GM18508 (cell line): ENCODE results near the gene IQCF6.
"Not testable (repeated sequence)": the region's sequence is repeated elsewhere in the genome, so short reads cannot be mapped to it uniquely, and the experiment has no call there.

Experiments
- ATAC-seq: cut with Tn5 transposase; IDR thresholded peaks from one replicate; pipeline ENCODE4 v1.9.1; 2021; ENCODE audit warnings: moderate number of reproducible peaks; ENCODE audit not compliant: insufficient read depth, unreplicated experiment

IQCF6 gene

DNA sequence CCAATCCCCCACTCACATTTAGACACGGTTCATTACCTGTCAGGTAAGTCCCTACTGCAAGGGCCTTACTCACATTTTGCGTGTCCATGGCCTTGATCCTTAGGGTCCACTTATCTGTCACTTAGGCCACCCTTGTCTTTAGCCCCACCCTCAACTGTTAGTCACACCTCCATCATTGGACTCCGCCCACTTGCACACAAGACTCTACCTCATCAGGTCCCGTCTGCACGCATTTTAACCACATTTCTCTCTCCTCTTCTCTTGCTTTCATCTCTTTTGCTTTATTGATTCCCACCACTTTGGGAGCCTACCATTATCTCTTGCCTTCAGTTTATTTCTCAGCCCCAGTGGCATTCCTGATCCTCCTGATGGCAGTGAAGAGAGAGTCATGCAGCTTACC, at the start of gene IQCF6:
Gene IQCF6 (minus strand): TSS at position 101 of the 400 bp plus-strand sequence. CDS start 13 bp downstream, at position 88.
- ATAC-seq: no peak

DNA sequence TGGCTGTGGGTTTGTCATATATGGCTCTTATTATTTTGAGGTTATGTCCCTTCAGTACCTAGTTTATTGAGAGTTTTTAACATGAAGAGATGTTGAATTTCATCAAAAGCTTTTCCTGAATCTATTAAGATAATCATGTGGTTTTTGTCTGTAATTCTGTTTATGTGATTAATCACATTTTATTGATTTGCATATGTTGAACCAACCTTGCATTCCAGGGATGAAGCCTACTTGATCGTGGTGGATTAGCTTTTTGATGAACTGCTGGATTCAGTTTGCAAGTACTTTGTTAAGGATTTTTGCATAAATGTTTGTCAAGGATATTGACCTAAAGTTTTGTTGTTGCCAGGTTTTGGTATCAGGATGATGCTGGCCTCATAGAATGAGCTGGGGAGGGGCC, 49.3 kb upstream of the IQCF6 start:
- no peak for ATAC-seq

DNA sequence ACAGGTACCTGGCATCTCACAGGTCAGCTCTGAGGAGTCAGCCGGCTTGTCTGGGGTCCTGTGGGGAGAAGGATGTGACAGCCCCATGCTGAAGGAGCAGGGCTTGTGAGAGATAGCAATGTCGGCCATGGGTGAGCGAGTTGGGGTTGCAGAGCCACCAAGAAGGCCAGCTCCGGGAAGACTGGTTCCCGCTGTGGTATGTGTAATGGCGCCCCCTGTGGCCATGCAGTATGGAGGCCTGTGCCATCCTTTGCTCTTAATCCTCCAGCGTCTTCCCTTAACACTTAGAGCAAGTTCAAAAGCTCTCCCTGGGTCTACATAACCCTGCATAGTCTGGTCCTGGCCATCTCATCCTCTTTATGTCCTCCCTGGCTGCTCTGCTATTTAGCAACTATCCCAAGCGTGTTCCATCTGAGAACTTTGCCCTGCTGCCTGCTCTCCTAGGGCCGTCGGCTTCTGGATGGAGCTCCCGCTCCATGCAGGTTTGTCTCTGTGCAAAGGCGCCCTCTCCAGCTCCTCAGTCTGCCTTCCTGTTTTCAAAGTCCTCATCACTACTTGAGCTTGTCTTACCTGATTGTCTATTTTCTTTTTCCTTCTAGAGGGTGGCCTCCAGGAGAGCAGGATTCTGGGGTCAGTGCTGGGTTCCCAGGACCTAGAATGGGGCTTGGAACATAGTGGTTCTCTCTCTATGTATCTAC, 40.8 kb upstream of the IQCF6 start:
- no peak for ATAC-seq

DNA sequence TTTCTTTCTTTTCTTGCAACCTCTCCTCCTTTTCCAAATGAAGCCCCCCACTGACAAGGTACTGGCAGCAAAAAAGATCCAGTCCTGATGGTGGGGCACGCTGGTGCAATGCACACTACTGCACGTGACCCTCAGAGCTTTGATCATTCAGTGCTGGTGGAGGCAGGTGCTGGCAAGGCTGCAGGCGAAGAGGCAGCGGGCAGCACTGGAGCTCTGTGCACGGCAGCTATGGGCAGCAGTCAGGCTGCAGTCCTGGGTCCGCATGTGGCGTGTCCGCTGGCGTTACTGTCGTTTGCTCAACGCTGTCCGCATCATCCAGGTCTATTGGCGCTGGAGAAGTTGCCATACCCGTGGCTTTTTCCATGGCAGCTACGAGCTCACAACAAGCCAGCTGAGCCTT, 40.1 kb upstream of the IQCF6 start:
- ATAC-seq: no peak

DNA sequence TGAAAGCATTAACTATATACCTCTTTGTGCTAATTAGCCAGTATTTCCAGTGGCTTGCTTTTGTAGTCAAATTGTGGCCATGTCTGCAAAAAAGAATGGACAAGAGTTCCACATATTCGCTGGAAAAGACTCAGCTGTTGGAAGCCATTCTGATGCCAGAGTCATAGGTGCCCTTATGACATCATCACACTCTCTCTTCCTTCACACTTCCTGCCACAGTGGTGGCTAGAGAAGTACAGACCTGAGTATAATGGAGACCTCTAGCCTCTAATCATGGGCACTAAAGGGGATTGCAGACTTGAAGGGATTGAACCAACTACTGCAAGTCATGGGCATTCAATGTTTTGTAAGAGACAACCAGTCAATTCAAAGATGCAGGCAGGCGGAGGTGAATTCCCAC, 38.3 kb upstream of the IQCF6 start:
- no peak for ATAC-seq

DNA sequence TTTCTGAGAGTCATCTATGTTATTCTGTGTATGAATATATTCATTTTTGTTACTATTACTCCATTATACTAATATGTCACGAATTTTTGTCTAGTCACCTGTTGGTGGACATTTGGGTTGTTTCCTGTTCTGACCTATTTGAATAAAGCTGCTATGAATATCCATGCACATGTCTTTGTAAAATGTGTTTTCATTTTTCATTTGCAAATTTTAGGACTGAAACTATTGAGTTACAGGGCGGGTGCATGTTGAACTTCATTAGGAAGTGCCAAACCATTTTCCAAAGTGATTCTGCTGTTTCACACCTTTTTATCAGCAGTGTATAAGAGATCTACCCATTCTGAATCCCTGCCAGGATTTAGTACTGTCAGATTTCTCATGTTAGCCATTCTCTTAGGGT, 37.7 kb upstream of the IQCF6 start:
- no peak for ATAC-seq

DNA sequence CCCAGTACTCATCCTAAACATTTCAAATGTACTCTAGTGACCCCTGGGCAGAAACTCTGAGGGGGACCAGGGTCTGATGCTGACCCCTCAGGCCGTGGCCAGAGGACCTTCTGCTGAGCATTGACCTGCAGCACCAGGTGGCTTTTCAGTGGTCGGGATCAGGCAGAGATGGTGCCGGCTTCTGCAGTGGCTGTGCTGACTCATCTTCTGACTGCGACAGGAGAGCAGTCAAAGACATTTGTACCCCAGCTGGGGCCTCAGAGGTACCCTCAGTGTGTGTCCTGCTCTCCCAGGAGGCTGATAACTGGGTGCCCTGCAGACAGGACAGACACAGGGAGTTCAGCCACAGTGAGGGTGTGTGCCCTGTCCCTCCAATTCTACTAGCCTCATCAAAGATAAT, 36.6 kb upstream of the IQCF6 start:
- no peak for ATAC-seq

DNA sequence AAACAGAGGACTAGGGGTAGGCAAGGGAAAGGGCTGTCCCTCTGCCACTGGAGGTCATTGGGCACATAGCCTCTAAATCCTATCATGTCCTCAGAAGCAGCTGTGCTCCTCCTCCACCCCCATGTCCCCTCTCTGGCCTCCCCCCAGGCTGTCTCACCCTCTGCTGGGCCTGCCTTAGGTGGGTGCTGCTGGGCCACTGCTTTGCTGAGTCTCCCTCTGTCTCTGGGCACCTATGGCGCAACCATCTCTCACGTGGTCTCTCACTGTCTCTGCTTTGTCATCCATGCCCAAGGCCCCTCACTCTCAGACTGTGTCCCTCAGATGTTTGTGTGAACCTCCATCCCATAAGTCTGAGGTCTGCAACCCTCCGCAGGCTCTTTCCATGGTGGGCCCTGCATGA, 35.0 kb upstream of the IQCF6 start:
- no peak for ATAC-seq

DNA sequence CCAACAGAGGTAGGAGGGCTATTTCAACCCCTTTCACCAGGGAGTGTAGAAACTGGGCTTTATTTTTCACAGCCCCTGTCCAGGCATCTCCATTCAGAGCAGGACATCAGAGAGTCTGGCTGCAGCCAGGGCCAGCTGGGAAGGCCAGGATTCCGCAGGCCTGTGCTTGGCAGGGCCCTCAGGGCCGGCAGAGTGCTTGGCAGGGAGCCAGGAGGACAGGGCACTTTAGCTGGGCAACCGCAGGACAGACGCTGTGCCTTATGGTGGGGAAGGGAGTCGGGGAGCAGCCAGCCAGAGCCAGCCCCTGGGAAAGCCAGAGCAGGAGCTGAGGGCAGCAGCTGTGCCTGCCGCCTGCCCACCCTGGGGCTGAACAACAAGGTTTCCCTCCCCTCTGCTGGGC, 34.5 kb upstream of the IQCF6 start:
- no peak for ATAC-seq

DNA sequence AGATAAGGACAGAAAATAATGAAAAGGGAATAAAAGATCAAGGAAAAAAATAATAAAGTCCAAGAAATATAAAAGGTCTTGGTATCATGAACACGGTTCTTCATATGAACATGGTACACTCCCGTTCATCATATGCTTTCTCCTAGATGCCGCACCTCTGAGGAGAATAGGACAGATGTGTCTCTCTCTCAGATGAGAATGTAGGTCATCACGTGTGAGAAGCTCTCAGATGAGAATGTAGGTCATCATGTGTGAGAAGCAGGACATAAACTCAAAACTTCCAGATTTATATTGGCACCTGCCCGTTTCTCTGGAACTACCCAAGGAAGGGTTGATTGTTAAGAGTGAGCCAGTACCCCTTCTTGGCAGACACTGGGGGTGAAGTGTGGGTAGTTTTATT, 29.9 kb upstream of the IQCF6 start:
- no peak for ATAC-seq

DNA sequence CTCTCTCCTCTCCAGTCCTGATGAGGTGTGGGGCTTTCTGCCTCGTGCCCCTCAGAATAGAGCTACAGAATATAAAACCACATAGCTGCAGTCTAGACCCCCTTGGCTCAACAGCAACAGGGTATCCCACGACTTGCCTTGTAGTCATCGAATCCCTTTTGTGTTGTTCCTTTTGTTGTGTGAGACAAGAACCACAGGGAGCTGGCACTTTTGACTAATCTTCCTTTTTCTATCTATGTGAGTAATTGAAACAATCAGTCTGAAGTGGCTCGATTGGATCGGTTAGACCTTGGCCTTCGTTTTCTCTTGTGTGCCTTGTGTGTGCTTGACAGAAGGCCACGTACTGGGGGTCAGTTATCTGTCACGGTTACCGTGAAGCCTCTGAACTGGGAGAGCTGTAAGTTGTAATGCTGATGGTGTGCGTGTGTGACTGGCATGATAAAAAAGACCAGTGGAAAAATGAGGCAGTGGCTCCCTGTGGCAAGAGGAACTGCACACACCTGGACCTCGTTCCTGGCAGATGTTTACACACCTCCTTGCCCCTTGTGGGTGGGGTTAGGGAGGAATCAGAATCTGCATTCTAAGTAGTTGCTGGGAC, 23.2 kb upstream of the IQCF6 start:
- no peak for ATAC-seq

DNA sequence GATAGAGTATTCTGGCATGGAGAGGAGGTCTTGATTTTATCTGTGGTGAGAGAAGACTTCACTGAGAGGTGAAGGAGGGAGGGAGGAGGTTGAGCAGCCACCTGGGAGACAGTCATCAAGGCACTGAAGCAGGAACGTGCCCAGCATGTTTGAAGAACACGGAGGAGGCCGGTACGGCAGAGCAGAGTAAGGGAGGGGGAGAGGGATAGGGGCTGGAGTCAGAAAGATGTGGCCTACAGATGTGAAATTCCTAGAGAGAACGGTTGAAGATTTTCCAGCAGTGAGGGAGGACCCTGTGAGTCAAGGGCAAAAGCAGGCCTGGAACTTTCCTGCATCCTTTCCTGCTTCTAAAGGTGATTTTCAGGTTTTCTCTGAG, 21.7 kb upstream of the IQCF6 start:
- no peak for ATAC-seq

DNA sequence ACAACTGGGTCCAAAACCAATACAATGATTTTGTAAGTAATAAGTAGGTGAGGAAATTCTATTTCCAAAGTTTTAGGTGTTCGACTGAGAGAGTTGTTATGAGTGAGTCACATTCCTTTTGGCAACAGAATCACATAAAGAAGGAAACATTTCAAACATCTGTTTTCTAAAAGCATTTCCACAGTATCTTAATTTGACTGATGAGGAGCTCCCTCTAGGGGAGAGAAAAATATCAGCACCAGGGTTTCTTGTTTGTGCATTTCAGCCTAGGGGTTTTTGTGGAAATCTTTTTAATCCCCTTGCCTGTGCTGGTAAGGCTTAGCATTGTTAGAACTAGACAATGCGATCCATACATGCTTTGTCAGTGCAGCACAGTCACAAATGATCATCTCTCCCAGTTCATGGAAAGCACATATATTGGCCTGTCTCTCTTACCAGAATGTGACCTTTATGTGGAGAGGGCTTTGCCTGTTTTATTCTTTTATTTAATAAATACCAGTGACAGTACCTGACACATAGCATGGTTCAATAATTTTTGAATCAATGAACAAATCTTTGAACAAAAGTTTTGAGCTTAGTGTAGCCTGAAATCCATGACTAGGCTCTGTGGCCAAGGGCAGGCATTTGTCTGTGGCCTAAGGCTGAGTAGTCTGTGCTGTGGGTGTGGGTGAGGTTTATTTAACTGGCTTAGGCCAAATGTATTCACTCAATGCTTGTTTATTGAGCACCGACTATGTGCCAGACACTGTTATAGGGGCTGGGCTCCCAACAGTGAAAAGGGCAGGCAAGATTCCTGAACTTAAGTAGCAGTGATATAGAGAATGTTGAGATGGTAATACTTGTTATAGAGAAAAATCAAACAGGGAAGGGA, 21.1 kb upstream of the IQCF6 start:
- ATAC-seq: no peak

DNA sequence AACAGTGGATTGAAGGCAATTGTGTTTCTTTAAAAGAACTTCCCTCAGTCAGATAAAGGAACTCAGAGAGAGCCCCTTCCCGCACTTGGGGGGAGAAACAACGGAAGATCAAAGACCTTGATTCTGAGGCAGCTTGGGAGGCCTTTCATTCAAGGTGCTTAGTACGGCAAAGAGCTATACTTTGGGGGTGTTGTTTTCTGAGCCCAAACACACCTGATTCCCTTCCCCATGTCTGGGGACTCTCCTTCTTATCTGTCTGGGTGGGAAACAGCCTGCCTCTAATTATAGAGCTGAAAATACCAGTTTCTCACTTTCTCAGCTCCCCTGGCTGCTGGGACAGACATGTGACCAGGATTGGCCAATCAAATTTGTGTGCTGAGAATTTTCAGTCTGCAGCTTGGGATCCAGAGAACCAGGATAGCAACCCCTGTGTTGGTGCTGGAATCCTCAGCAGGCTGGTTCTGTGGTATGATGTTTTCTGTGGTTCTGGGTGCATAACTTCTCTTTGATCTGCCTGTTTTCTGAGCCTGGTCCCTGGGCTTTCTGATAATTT, 19.4 kb upstream of the IQCF6 start:
- no peak for ATAC-seq

DNA sequence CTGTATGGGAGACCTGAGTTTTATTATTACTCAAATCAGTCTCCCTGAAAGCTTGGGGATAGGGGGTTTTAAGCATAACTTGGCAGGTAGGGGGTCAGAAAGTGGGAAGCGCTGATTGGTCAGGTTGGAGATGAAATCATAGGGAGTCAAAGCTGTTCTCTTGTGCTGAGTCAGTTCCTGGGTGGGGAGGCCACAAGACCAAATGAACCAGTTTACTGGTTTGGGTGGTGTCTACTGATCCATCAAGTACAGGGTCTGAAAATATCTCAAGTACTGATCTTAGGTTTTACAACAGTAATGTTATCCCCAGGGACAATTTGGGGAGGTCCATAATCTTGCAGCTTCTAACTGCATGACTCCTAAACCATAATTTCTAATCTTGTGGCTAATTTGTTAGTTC, 17.8 kb upstream of the IQCF6 start:
- ATAC-seq: no peak

DNA sequence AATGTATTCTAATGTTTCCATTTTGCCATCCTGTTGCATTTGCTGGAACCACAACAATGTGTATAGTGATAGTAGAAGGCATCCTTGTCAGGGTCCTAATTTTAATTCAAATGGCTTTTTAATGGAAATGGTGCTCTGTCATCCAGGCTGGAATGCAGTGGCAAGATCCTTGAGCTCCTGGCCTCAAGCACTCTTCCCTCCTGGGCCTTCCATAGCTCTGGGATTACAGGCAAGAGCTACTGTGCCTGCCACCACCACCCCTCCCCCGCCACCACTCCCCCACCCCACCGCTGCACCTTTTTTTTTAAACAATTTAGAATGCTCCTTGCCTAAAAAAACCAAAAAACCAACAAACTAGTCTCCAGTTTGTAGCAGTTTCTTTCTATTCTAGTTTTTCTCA, 15.2 kb upstream of the IQCF6 start:
- no peak for ATAC-seq

DNA sequence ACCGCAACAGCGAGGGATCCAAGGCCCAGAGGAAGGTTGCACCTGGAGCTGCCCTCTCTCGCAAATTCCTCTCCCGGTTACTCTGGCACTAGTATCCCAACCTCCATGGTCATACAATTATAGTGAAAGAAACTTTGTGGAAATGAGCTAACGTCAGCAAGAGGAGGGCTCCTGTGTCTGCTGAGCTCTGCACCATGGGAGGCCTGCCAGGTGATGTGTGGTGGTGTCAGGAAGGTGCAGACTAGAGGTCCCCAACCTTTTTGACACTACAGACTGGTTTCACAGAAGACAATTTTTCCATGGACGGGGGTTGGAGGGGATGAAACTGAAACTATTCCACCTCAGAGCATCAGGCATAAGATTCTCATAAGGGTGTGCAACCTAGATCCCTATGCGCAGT, 13.2 kb upstream of the IQCF6 start:
- no peak for ATAC-seq

DNA sequence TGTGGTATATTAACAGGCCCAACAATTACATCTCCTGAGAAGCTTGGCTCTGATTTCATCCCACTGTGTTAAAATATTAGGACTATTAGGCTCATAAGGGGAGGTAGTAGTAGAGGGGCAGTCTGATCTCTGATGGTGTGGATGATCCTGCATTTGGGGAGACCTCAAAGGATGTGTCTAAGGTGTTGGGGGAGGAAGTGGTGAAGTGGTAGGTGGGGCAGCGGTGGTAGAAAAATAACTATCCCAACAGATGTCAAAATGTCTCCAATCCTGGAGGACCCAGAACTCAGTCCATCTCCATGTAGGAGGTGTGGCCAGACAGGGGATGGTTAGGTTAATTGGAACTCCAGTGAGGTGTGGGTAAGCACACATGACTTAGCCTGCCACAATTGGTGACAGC, 10.4 kb upstream of the IQCF6 start:
- ATAC-seq: no peak

DNA sequence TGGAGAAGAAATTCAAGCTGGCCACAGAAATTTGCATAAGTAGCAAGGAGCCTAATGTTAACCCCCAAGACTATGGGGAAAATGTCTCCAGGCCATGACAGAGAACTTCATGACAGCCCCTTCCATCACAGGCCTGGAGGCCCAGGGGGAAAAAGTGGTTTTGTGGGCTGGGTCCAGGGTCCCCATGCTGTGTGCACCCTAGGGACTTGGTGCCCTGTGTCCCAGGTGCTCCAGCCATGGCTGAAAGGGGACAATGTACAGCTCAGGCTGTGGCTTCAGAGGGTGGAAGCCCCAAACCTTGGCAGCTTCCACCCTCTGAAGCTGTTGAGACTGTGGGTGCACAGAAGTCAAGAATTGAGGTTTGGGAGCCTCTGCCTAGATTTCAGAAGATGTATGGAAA, 8.5 kb upstream of the IQCF6 start:
- ATAC-seq: not testable (repeated sequence)

DNA sequence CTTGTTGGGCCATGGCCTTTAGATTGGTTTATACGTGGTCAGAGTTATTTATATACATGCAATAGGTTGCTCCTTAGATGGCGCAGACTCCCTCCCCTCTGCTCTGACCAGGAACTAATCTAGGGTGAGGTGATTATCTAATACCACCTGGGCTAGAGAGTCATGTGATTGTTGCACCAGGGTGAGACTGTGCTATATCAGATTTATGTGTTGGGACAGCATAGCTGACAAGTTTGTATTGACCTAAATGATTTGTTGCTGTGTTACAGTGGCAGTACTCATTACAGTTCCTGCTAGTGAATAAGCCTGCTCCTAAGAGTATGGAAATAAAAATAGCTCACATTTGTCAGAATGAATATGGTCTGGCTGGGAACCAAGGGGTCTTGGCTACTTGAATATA, 7.2 kb upstream of the IQCF6 start:
- no peak for ATAC-seq

DNA sequence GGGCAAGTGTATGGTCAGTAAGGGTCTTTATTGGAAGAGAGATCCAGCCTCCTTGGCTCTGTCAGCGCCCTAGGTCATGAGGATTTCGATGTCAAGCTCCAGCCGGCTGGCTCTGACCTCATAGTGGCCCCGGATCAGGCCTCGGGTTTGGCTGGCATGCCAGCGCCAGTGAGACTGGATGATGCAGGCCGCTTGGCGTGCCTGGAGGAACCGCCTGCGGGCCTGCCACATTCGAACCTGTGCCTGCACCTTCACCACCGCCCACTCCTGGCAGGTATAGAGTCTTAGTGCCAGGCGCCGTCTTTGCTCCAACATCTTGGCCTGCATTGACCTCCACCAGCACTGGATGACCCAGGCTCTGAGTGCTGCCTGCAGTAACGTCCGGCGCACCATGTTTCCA, 483 bp downstream of the IQCF6 start:
- ATAC-seq: no peak
